ENCODE results near the gene F12. TPM values are rescaled to one million over a fixed set of nuclear protein-coding genes. Genes with fewer than 3 reads are reported as not detected.

Gene F12
- total RNA-seq, 1 donor from 2014 or later = 0.51 TPM

- no peak for DNase-seq
Measured at GRCh38 chr5:177355162-177355867, 54.0 kb downstream of the F12 start.

GRCh38 chr5:177354711-177355110, 54.7 kb downstream of the F12 start:
- DNase-seq = no peak

GRCh38 chr5:177354256-177354655, 55.1 kb downstream of the F12 start:
- DNase-seq = no peak

- no peak for DNase-seq
Measured at GRCh38 chr5:177353093-177353492, 56.3 kb downstream of the F12 start.

Other genes with a start within 250 kb of the F12 start
- gene RAB24, start 105.8 kb downstream of the F12 start, total RNA-seq = 25.4 TPM
- 62.8 TPM for gene PRELID1, start 105.8 kb downstream of the F12 start, total RNA-seq
- gene MXD3, start 97.7 kb downstream of the F12 start, total RNA-seq = 32.8 TPM
- 159 TPM for gene LMAN2, start 57.9 kb downstream of the F12 start, total RNA-seq
- gene RGS14, start 51.6 kb downstream of the F12 start, total RNA-seq = 14.8 TPM
- gene SLC34A1, start 25.1 kb downstream of the F12 start, total RNA-seq = not detected
- not detected for gene PFN3, start 8.9 kb downstream of the F12 start, total RNA-seq
- gene GRK6, start 17.1 kb upstream of the F12 start, total RNA-seq = 19.9 TPM
- 0.72 TPM for gene PRR7, start 37.2 kb upstream of the F12 start, total RNA-seq
- 58.3 TPM for gene DBN1, start 64.1 kb upstream of the F12 start, total RNA-seq
- 83.0 TPM for gene PDLIM7, start 88.0 kb upstream of the F12 start, total RNA-seq
- gene DOK3, start 100.3 kb upstream of the F12 start, total RNA-seq = 6.7 TPM
- gene DDX41, start 107.4 kb upstream of the F12 start, total RNA-seq = 46.4 TPM
- 28.1 TPM for gene FAM193B, start 145.0 kb upstream of the F12 start, total RNA-seq
- gene TMED9, start 182.6 kb upstream of the F12 start, total RNA-seq = 91.9 TPM
- 14.5 TPM for gene B4GALT7, start 190.6 kb upstream of the F12 start, total RNA-seq